CD4-positive, alpha-beta T cell treated with Interleukin-15 for 4 hours (primary cell): Measurements from ENCODE around the gene NLN.
"Not testable (repeated sequence)": the region's sequence is repeated elsewhere in the genome, so short reads cannot be mapped to it uniquely, and the experiment has no call there.

Experiments
- DNase-seq: peaks from one replicate; pipeline ENCODE4 v3.0.0-alpha.2; 2020; ENCODE audit warnings: low spot score

The NLN gene

GRCh38 chr5:65732046-65732445, 10.0 kb downstream of the NLN start:
- DNase-seq = not testable (repeated sequence)

DNA sequence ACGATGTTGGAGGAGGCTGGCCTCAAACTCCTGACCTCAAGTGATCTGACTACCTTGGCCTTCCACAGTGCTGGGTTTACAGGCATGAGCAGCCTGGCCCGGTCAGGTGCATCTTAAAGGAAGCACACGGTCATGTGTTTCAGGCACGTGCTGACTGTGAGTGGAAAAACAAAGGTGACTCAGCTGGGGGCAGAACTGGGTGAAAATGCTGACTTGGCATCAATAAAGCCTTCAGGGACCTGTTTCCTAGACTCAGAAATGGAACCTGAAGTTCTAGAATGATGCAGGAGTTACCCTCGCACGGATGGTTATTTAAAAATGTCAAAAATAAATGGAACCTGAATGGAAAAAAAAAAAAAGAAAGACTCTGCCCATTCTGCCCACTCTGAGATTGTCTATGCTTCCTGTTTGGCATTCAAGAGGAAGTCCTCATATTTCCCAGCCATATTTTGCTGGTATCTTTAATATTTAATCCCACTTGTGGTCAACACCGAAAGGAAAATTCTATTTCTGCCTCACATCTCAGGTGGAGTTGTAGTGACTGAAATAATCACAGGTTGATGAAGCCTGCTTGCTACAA, 12.3 kb downstream of the NLN start:
- not testable (repeated sequence) for DNase-seq

GRCh38 chr5:65734921-65735320, 12.9 kb downstream of the NLN start:
- DNase-seq = no peak

GRCh38 chr5:65736011-65736410, 14.0 kb downstream of the NLN start:
- DNase-seq = no peak

- no peak for DNase-seq
Measured at GRCh38 chr5:65737842-65738241, 15.8 kb downstream of the NLN start.

DNA sequence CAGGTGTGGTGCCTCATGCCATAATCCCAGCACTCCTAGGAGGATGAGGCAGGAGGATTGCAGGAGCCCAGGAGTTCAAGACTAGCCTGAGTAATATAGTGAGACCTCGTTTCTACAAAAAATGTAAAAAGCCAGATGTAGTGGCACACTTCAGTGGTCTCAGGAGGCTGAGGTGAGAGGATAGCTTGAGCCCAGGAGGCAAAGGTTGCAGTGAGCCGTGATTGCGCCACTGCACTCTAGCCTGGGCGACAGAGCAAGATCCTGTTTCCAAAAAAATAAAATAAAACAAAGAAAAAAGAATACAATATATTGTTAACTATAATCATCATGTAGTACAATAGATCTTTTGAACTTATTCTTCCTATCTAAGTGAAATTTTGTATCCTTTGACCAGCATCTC, 16.3 kb downstream of the NLN start:
- DNase-seq = no peak

GRCh38 chr5:65739162-65739561, 17.2 kb downstream of the NLN start:
- DNase-seq = no peak

GRCh38 chr5:65742565-65743231, 20.7 kb downstream of the NLN start:
- DNase-seq = peak; percentile 43

- no peak for DNase-seq
Measured at GRCh38 chr5:65749221-65749844, 27.3 kb downstream of the NLN start.

DNA sequence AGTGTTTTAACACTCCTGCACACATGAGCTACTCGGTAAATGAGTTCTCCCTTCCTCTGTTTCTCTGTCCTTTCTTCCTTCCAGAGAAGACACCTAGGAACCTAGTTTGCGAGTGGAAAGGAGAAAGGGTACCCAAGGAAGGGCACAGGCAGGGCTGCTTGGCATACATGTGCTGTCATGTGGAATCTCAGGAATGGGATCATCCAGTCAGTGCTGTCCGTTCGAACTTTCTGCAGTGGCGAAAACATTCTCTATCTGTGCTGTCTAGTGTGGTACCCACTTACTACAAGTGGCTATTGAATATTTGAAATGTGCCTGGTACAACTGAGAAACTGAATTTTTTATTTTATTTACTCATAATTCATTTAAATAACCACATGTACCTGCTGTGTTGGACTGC, 28.0 kb downstream of the NLN start:
- DNase-seq = no peak

GRCh38 chr5:65750938-65751337, 28.9 kb downstream of the NLN start:
- DNase-seq = no peak

- no peak for DNase-seq
Measured at GRCh38 chr5:65753189-65753588, 31.2 kb downstream of the NLN start.

GRCh38 chr5:65758546-65759144, 36.6 kb downstream of the NLN start:
- DNase-seq = no peak

GRCh38 chr5:65760504-65761275, 38.7 kb downstream of the NLN start:
- DNase-seq = peak; percentile 69

- no peak for DNase-seq
Measured at GRCh38 chr5:65762234-65762633, 40.2 kb downstream of the NLN start.

DNA sequence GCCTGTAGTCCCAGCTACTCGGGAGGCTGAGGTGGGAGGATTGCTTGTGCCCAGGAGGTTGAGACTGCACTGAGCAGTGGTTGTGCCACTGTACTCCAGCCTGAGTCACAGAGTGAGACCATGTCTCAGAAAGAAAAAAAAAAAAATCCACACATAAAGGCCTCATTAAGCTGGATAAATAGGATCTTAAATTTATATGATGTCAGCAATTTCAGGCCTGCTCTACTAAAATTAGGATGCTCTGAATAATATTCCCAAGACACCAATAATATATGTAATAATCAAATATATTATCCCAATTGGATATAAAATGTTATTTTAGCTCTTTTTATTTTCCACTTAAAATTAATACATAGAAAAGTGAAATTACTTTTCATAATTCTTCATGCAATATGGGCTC, 43.6 kb downstream of the NLN start:
- no peak for DNase-seq

DNA sequence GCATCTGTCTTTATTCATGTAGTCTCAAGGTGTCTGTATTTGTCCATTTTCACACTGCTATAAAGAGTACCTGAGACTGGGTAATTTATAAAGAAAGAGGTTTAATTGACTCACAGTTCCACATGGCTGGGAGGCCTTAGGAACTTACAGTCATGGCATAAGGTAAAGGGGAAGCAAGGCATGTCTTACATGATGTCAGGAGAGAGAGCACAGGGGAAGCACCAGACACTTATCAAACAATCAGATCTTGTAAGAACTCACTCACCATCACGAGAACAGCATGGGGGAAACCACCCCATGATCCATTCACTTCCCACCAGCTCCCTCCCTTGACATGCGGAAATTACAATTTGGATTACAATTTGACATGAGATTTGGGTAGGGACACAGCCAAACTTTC, 44.2 kb downstream of the NLN start:
- DNase-seq = no peak

DNA sequence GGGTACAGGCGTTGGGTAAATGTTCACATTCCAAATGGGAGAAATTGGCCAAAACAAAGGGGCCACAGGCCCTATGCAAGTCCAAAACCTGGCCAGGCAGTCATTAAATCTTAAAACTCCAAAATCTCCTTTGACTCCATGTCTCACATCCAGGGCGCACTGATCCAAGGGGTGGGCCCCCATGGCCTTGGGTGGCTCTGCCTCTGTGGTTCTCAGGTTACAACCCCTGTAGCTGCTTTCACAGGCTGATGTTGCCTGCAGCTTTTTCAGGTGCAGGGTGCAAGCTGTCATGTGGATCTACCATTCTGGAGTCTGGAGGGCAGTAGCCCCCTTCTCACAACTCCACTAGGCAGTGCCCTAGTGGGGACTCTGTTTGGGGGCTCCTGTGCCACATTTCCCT, 44.8 kb downstream of the NLN start:
- DNase-seq = no peak

GRCh38 chr5:65767565-65767964, 45.6 kb downstream of the NLN start:
- DNase-seq = no peak

GRCh38 chr5:65768723-65769346, 46.8 kb downstream of the NLN start:
- DNase-seq = no peak

- DNase-seq = no peak
Measured at GRCh38 chr5:65769539-65769938, 47.5 kb downstream of the NLN start.

- no peak for DNase-seq
Measured at GRCh38 chr5:65771266-65771665, 49.3 kb downstream of the NLN start.
